ENCODE results near the gene UPK3A. TPM values are rescaled to one million over a fixed set of nuclear protein-coding genes. Genes with fewer than 3 reads are reported as not detected.
A peak's percentile ranks its signal among the peaks of the same experiment; 100 is the strongest.

Gene UPK3A
- total RNA-seq, 1 experiment from 2014 or later = 1.0 TPM

GRCh38 chr22:45242778-45243191, 42.0 kb upstream of the UPK3A start:
- Histone ChIP-seq H3K9me2 (ENCODE audit: insufficient read depth) (no peaks in the 10 kb centered on the region), H3K9me3 (ENCODE audit: insufficient read depth, low read depth) (no peaks in the 10 kb centered on the region), H4K20me1 (ENCODE audit: insufficient read depth) (peaks cover 11% of the 10 kb centered on the region; the same call in 1 of the 2 replicates), H3K27ac (no peak overlapping the region), H2AFZ (no peak overlapping the region), H3K4me2 (no peak overlapping the region), H3K4me3 (no peak overlapping the region), H3F3A (ENCODE audit: insufficient read depth, low read depth) (peaks cover 26% of the 10 kb centered on the region), H3K4me1 (replicated peaks; ENCODE audit: insufficient read depth) (peaks cover 20% of the 10 kb centered on the region), H3K36me3 (ENCODE audit: low read depth) (no peaks in the 10 kb centered on the region), H3K27me3 (ENCODE audit: insufficient read depth, low read depth) (no peaks in the 10 kb centered on the region), H3K79me2 (ENCODE audit: low read depth) (peaks cover 9% of the 10 kb centered on the region; the same call in 1 of the 2 replicates)
- ChIA-PET CTCF (no interaction called here), POLR2A (ENCODE audit: unreplicated experiment) (no interaction called here)
- intact Hi-C loops (cut with micrococcal nuclease; ENCODE audit: unreplicated experiment) = loop anchor here (10.0 kb wide), 1 partner anchor 78 kb away; the partner anchor contains the start of gene NUP50
- TF ChIP-seq CTCF (conservative IDR thresholded peaks at IDR 0.05) (no peak), EZH2 (IDR thresholded peaks at IDR 0.05; ENCODE audit: low read depth) (no peak)
- BruUV-seq (replicated peaks) = no TSS peak
- DNase-seq = no peak

- POLR2A ChIA-PET (ENCODE audit: unreplicated experiment) = no interaction called here
- Histone ChIP-seq H3K9me2 (ENCODE audit: insufficient read depth) (no peaks in the 10 kb centered on the region), H3K79me2 (ENCODE audit: low read depth) (peaks cover 4% of the 10 kb centered on the region; the same call in 1 of the 2 replicates), H3K4me2 (no peak overlapping the region), H3K4me1 (replicated peaks; ENCODE audit: insufficient read depth) (peaks cover 15% of the 10 kb centered on the region), H3K9me3 (ENCODE audit: insufficient read depth, low read depth) (no peaks in the 10 kb centered on the region), H2AFZ (no peak overlapping the region), H3F3A (ENCODE audit: insufficient read depth, low read depth) (peaks cover 29% of the 10 kb centered on the region), H3K36me3 (ENCODE audit: low read depth) (no peaks in the 10 kb centered on the region), H3K27ac (no peak overlapping the region), H4K20me1 (ENCODE audit: insufficient read depth) (peaks cover 1% of the 10 kb centered on the region; the same call in 1 of the 2 replicates), H3K4me3 (no peak overlapping the region), H3K27me3 (ENCODE audit: insufficient read depth, low read depth) (no peaks in the 10 kb centered on the region)
- no peak for TF ChIP-seq CTCF (conservative IDR thresholded peaks at IDR 0.05)
- TF ChIP-seq EZH2 (IDR thresholded peaks at IDR 0.05; ENCODE audit: low read depth) = no peak
- no peak for DNase-seq
- intact Hi-C loops (cut with micrococcal nuclease; ENCODE audit: unreplicated experiment) = loop anchor here (10.0 kb wide), 1 partner anchor 80 kb away; the partner anchor contains the start of gene NUP50
- CTCF ChIA-PET = no interaction called here
- BruUV-seq (replicated peaks) = no TSS peak
These were observed 39.8 kb upstream of the UPK3A start for GRCh38 chr22:45244916-45245315.

GRCh38 chr22:45246060-45246985, 38.4 kb upstream of the UPK3A start:
- TF ChIP-seq EZH2 (IDR thresholded peaks at IDR 0.05; ENCODE audit: low read depth) (no peak), CTCF (conservative IDR thresholded peaks at IDR 0.05) (no peak)
- Histone ChIP-seq H3K27ac (peak overlapping the region; percentile 48), H2AFZ (no peak overlapping the region), H3F3A (ENCODE audit: insufficient read depth, low read depth) (peaks cover 25% of the 10 kb centered on the region), H3K79me2 (ENCODE audit: low read depth) (no peaks in the 10 kb centered on the region), H3K4me2 (no peak overlapping the region), H3K9me2 (ENCODE audit: insufficient read depth) (no peaks in the 10 kb centered on the region), H3K36me3 (ENCODE audit: low read depth) (no peaks in the 10 kb centered on the region), H3K9me3 (ENCODE audit: insufficient read depth, low read depth) (no peaks in the 10 kb centered on the region), H3K4me3 (no peak overlapping the region), H4K20me1 (ENCODE audit: insufficient read depth) (no peaks in the 10 kb centered on the region), H3K27me3 (ENCODE audit: insufficient read depth, low read depth) (no peaks in the 10 kb centered on the region), H3K4me1 (replicated peaks; ENCODE audit: insufficient read depth) (peaks cover 8% of the 10 kb centered on the region)
- ChIA-PET CTCF (interaction anchor here (0.6 kb wide), 3 partner anchors 11 to 492 kb away, joined by 3 read pairs; no protein-coding TSS in a partner anchor), POLR2A (ENCODE audit: unreplicated experiment) (interaction anchor here (0.6 to 0.7 kb wide), 5 partner anchors 167 to 728 kb away, joined by 3 to 6 read pairs (median 4); partner anchors contain the start of genes RIBC2 and SMC1B)
- peak; percentile 61 to 62 for DNase-seq
- intact Hi-C loops (cut with micrococcal nuclease; ENCODE audit: unreplicated experiment) = loop anchor here (10.0 kb wide), 1 partner anchor 82 kb away; the partner anchor contains the start of gene NUP50
- BruUV-seq (replicated peaks) = no TSS peak
